NCI-H1105 treated with DMSO at 0.1 percent for 48 hours (cell line): ENCODE measurements around the gene TFG.

Experiments used
- DNase-seq: peaks from one replicate; lab custom pipeline; 2025; lab: John Stamatoyannopoulos, UW

TFG gene

GRCh38 chr3:100706365-100706764 is 2.9 kb upstream of the TFG start:
- DNase-seq: no peak

- DNase-seq: no peak
Observed at GRCh38 chr3:100708644-100708988, 678 bp upstream of the TFG start.

GRCh38 chr3:100709842-100710260 is 557 bp downstream of the TFG start:
- peak; percentile 30 for DNase-seq

GRCh38 chr3:100710261-100710968 is 1.1 kb downstream of the TFG start:
- no peak for DNase-seq

DNA sequence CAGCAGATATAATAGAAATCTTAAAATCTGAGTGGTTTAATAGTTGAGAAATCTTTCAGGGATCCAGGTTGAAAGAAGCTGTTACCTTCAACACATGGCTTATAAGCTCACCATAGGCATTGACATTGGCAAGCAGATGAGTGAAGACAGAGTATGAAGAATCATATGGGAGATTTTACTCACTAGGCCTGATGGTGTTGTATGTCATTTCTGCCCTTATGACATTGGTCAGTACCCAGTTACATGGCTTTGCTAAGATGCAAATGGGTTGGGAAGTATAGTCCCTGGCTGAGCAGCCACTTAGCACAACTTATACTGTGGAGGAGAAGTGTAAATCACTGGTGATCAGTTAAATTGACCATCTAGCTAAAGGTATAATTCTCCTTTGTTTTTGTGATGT is 5.9 kb downstream of the TFG start:
- DNase-seq: no peak

DNA sequence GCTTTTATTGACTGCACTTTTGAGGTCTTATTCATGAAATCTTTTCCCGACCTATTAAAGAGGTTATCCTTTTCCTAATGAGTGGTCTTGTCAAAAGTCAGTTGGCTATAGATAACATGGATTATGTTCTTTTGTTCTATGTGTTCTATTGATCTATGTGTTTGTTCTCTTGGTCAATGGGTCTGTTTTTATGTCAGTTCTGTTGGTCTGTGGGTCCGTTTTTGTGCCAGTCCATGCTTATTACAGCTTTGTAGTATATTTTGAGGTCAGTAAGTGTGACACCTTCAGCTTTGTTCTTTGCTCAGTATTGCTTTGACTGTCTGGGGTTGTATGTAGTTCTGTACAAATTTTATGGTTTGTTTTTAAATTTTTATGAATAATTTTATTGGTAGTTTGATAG is 7.8 kb downstream of the TFG start:
- no peak for DNase-seq

DNA sequence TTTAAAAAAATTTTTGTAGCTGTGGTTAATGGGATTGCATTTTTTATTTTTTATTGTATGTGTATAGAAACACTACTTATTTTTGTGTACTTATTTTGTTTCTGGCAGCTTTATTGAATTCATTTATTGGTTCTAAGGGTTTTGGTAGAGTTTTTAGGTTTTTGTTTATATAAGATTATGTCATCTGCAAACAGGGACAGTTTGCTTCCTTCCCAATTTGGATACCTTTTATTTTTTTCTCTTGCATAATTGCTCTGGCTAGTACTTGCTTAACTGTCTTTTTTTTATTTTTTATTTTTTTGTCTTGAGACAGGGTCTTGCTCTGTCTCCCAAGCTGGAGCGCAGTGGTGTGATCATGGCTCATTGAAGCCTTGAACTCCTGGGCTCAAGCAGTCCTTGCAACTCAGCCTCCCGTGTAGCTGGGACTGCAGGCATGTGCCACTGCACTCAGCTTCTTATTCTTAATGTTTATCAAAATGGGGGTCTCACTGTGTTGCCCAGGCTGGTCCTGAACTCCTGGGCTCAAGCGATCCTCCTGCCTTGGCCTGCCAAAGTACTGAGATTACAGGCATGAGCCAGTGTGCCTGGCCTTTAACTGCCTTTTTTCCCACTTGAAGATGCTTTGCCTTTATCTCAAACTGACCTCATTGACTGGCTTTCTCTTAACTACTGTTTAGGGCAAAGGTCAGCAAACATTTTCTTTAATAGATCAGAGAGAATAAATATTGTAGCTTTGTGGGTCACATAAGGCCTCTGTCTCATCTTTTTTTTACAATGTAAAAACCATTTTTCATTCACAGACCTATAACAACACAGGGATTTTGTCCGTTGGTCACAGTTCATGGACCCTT is 8.6 kb downstream of the TFG start:
- DNase-seq: no peak

- DNase-seq: no peak
Observed at GRCh38 chr3:100719136-100719535, 9.8 kb downstream of the TFG start.

DNA sequence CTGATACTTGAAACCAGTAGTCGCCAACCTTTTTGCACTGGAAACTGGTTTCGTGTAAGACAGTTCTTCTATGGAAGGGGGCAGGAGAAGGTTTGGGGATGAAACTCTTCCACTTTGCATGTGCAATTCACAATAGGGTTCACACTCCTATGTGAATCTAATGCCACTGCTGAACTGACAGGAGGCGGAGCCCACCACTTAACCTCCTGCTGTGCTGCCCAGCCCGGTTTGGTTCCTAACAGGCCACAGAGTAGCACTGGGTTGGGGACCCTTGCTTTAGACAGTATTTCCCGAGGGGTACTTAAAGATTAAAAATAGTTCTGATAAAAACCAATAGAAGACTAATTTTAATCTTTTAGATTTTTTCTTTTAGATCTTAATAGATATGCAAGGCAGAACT is 11.1 kb downstream of the TFG start:
- DNase-seq: no peak

- DNase-seq: no peak
Observed at GRCh38 chr3:100725935-100726513, 16.7 kb downstream of the TFG start.

DNA sequence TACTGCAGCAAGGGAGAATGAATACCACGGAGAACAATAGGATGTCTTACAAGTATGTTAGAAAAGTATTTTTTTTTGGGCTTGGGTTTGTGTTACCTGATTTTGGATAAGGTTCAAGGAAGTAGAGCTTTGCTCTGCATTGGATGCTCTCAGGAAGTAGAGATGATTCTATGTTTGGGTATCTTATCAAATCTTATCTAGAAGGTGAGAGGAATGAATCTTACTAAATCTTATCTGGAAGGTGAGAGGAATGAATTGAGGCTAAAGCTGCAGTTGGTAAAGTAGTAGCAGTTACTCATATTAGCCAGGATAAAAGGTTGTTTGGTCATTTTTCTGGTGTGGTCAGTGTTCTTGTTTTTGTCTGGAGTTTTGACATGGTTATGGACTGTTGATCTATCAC is 17.4 kb downstream of the TFG start:
- DNase-seq: no peak

- DNase-seq: no peak
Observed at GRCh38 chr3:100730524-100730923, 21.2 kb downstream of the TFG start.

GRCh38 chr3:100732435-100732834 is 23.1 kb downstream of the TFG start:
- no peak for DNase-seq

- peak; percentile 32 for DNase-seq
Observed at GRCh38 chr3:100737334-100737733, 28.0 kb downstream of the TFG start.

- DNase-seq: no peak
Observed at GRCh38 chr3:100740207-100740606, 30.9 kb downstream of the TFG start.

- no peak for DNase-seq
Observed at GRCh38 chr3:100743535-100743934, 34.2 kb downstream of the TFG start.

GRCh38 chr3:100744671-100745070 is 35.4 kb downstream of the TFG start:
- DNase-seq: no peak

DNA sequence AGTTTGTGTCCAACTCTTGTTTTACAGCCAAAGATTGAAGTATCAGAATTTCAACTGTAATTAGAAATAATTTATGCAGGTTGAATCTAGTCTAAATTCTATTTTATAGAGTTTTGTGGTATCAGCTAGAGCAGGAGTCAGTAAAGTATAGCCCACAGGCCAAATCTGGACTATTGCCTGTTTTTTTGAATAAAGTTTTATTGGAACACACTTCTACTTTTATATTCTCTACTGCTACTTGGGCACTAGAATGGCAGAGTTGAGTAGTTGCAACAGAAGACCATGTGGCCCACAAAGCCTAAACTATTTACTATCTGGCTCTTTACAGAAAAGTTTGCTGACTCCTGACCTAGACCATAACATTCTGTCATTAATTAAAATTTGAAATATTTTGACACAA is 36.3 kb downstream of the TFG start:
- no peak for DNase-seq

GRCh38 chr3:100746092-100746491 is 36.8 kb downstream of the TFG start:
- DNase-seq: no peak

GRCh38 chr3:100748220-100748619 is 38.9 kb downstream of the TFG start:
- DNase-seq: no peak

DNA sequence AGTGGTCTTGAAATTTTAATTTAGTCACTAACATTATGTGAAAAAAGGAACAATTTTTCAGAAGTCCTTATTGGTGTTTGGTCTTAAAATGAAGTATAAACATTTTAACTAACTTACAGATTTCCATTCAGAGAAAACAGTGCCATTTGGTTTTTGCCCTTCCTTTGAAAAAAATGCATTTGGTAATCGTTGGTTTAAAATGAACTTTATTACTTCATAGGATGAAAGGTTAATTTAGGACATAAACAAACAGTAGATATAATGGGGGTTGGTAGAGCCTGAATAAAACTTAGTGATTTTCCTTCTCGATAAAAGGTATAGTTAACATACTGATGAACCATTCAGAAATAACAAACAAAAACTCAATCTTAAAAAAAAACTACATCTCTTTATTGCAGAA is 39.7 kb downstream of the TFG start:
- no peak for DNase-seq

DNA sequence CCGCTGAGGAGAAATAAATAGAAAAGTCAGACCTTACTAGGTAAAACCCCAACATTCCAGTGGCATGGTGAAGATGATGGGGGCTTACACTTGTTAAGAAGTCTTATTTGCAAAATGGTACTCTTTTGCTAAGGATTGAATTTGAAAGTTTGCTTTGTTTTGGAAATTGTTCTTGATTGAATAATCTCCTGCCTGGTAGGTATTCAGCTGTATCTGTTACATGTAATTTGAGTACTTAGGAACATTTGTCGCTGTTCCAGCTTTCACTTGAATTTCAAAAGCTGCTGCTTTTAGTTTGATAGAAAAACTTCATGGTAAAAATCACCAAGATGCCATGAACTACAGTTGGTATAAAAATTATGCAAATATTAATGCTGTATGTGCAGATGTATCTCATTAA is 44.6 kb downstream of the TFG start:
- DNase-seq: no peak
